H1 (cell line): Measurements from ENCODE around the gene FAM177B. TPM values are rescaled to one million over a fixed set of nuclear protein-coding genes. Genes with fewer than 3 reads are reported as not detected.

Experiments
- CTCF ChIA-PET: fragments of 300-600 bp; sonication (Branson Sonifier 250); formaldehyde crosslinking; loops from one replicate; lab custom pipeline; 2021; ENCODE audit not compliant: partially characterized antibody; lab: Charles Lee
- POLR2A ChIA-PET: fragments of 300-600 bp; sonication (Branson Sonifier 250); formaldehyde crosslinking; loops from one replicate; lab custom pipeline; 2021; ENCODE audit warnings: inconsistent platforms; ENCODE audit not compliant: partially characterized antibody; lab: Charles Lee
- DNase-seq, 2 experiments: peaks; one replicate each; pipeline versions ENCODE4 v3.0.0 to v3.0.0-alpha.2; 2010 to 2022; ENCODE audit warnings: low spot score in 2 of 2, low read depth in 1 of 2, mixed read lengths in 1 of 2
- FAIRE-seq: peaks from 2 replicates; lab custom pipeline; 2011; peaks lifted over from hg19 to GRCh38; lab: Jason Lieb, UNC
- H2AFZ ChIP-seq: 2 replicates; pipeline ENCODE4 v1.8.1; 2012; ENCODE audit warnings: low read length, inconsistent platforms
- H2AK5ac ChIP-seq: 2 replicates; pipeline ENCODE4 v1.6.1; 2013; ENCODE audit warnings: low read depth, low read length
- H2BK120ac ChIP-seq: replicated peaks from 2 replicates; pipeline ENCODE3; 2013; ENCODE audit warnings: low read depth, low read length, inconsistent platforms
- H2BK12ac ChIP-seq: 2 replicates; pipeline ENCODE4 v1.6.1; 2013; ENCODE audit warnings: low read depth, low read length
- H2BK15ac ChIP-seq: 2 replicates; pipeline ENCODE4 v1.6.1; 2013; ENCODE audit warnings: low read length
- H2BK20ac ChIP-seq: 2 replicates; pipeline ENCODE4 v1.6.1; 2013; ENCODE audit warnings: low read length
- H2BK5ac ChIP-seq: 2 replicates; pipeline ENCODE4 v1.6.1; 2013; ENCODE audit warnings: low read depth, low read length
- H3K14ac ChIP-seq: 2 replicates; pipeline ENCODE4 v1.6.1; 2013; ENCODE audit warnings: inconsistent platforms; ENCODE audit not compliant: insufficient read length
- H3K18ac ChIP-seq: 2 replicates; pipeline ENCODE4 v1.6.1; 2013; ENCODE audit warnings: low read length; ENCODE audit errors: extremely low read depth
- H3K23ac ChIP-seq: 2 replicates; pipeline ENCODE4 v1.6.1; 2013; ENCODE audit warnings: inconsistent platforms; ENCODE audit not compliant: insufficient read length
- H3K23me2 ChIP-seq: 2 replicates; pipeline ENCODE4 v1.6.1; 2013; ENCODE audit warnings: low read depth, low read length
- H3K27ac ChIP-seq: 2 replicates; pipeline ENCODE4 v1.6.1; 2011; ENCODE audit warnings: low read depth, low read length, inconsistent platforms
- H3K27me3 ChIP-seq, 4 experiments: replicated peaks in 1 of 4; 1 replicate in 1 of 4; 2 replicates in 3 of 4; pipeline versions ENCODE4 v1.6.1 to v1.8.1; 2011 to 2013; ENCODE audit warnings: low read length in 3 of 4, mild to moderate bottlenecking in 3 of 4, inconsistent platforms in 2 of 4, mixed read lengths in 2 of 4, moderate library complexity in 1 of 4; ENCODE audit not compliant: control insufficient read depth in 3 of 4, insufficient read depth in 3 of 4; ENCODE audit errors: extremely low read depth in 1 of 4
- H3K36me3 ChIP-seq, 4 experiments: 2 replicates each; pipeline versions ENCODE4 v1.6.1 to v1.8.1; 2011 to 2013; ENCODE audit warnings: mild to moderate bottlenecking in 4 of 4, low read length in 3 of 4, moderate library complexity in 2 of 4, control low read depth in 1 of 4, inconsistent platforms in 1 of 4; ENCODE audit not compliant: insufficient read depth in 4 of 4, control insufficient read depth in 2 of 4
- H3K4ac ChIP-seq: replicated peaks from 2 replicates; pipeline ENCODE3; 2013; ENCODE audit warnings: low read length, low read depth, mixed read lengths, inconsistent platforms; ENCODE audit not compliant: insufficient read length
- H3K4me1 ChIP-seq, 4 experiments: replicated peaks in 1 of 4; 1 replicate in 1 of 4; 2 replicates in 3 of 4; pipeline versions ENCODE4 v1.6.1 to v1.8.1; 2011 to 2013; ENCODE audit warnings: low read length in 3 of 4, inconsistent platforms in 2 of 4, mixed read lengths in 1 of 4; ENCODE audit not compliant: insufficient read depth in 4 of 4, control insufficient read depth in 3 of 4
- H3K4me2 ChIP-seq, 2 experiments: 2 replicates each; pipeline versions ENCODE4 v1.6.1 to v1.8.1; 2011 to 2013; ENCODE audit warnings: low read depth in 2 of 2, low read length in 2 of 2, control low read depth in 1 of 2, inconsistent platforms in 1 of 2, mild to moderate bottlenecking in 1 of 2; ENCODE audit not compliant: insufficient read depth in 1 of 2
- H3K4me3 ChIP-seq, 4 experiments: fragments of 200-600, 300-600 bp in 1 of 4; sonication (generic), shearing (Covaris generic), sonication (Bioruptor Twin) in 1 of 4; 2 replicates each; pipeline versions ENCODE4 v1.5.1 to v1.8.1; 2011 to 2016; ENCODE audit warnings: low read length in 4 of 4, low read depth in 3 of 4, control low read depth in 2 of 4, inconsistent platforms in 2 of 4, mild to moderate bottlenecking in 2 of 4, mixed read lengths in 1 of 4, moderate library complexity in 1 of 4; ENCODE audit not compliant: insufficient read depth in 2 of 4; ENCODE audit errors: extremely low read depth in 1 of 4
- H3K56ac ChIP-seq: replicated peaks from 2 replicates; pipeline ENCODE3; 2013; ENCODE audit warnings: low read depth, mild to moderate bottlenecking, mixed read lengths, low read length, inconsistent platforms; ENCODE audit not compliant: insufficient read length
- H3K79me1 ChIP-seq: 2 replicates; pipeline ENCODE4 v1.6.1; 2013; ENCODE audit warnings: low read depth, low read length, control low read depth
- H3K79me2 ChIP-seq, 2 experiments: 2 replicates each; pipeline versions ENCODE4 v1.6.1 to v1.8.1; 2012 to 2013; ENCODE audit warnings: low read length in 2 of 2, mild to moderate bottlenecking in 2 of 2, inconsistent platforms in 1 of 2; ENCODE audit not compliant: insufficient read depth in 2 of 2, control insufficient read depth in 1 of 2
- H3K9ac ChIP-seq, 4 experiments: replicated peaks in 1 of 4; 1 replicate in 1 of 4; 2 replicates in 3 of 4; pipeline versions ENCODE4 v1.6.1 to v1.8.1; 2011 to 2013; ENCODE audit warnings: low read depth in 3 of 4, low read length in 3 of 4, control low read depth in 2 of 4, mild to moderate bottlenecking in 2 of 4, moderate library complexity in 2 of 4, inconsistent platforms in 1 of 4; ENCODE audit errors: extremely low read depth in 1 of 4
- H3K9me3 ChIP-seq, 2 experiments: 2 replicates each; pipeline versions ENCODE4 v1.6.1 to v1.8.1; 2012 to 2013; ENCODE audit warnings: mild to moderate bottlenecking in 2 of 2, moderate library complexity in 2 of 2, control low read depth in 1 of 2, inconsistent platforms in 1 of 2, low read depth in 1 of 2, low read length in 1 of 2, mixed read lengths in 1 of 2; ENCODE audit not compliant: insufficient read depth in 2 of 2
- H4K20me1 ChIP-seq, 2 experiments: replicated peaks in 1 of 2; 2 replicates each; pipeline versions ENCODE3 to v1.8.1; 2011 to 2013; ENCODE audit warnings: inconsistent platforms in 2 of 2, low read length in 2 of 2, mild to moderate bottlenecking in 1 of 2; ENCODE audit not compliant: insufficient read depth in 2 of 2, control insufficient read depth in 1 of 2
- H4K5ac ChIP-seq: 2 replicates; pipeline ENCODE4 v1.6.1; 2013; ENCODE audit warnings: low read length, low read depth, mixed read lengths, inconsistent platforms; ENCODE audit not compliant: insufficient read length
- H4K8ac ChIP-seq: 2 replicates; pipeline ENCODE4 v1.8.0; 2013; ENCODE audit warnings: mild to moderate bottlenecking, moderate library complexity, low read length, inconsistent platforms; ENCODE audit not compliant: insufficient read depth; ENCODE audit errors: extremely low read depth
- H4K91ac ChIP-seq: replicated peaks from 2 replicates; pipeline ENCODE3; 2013; ENCODE audit warnings: low read length, mixed read lengths, inconsistent platforms; ENCODE audit not compliant: insufficient read length
- ASH2L ChIP-seq: fragments of 200-600, 300-600 bp; sonication (generic); IDR thresholded peaks from one replicate; pipeline ENCODE4 v1.7.1; 2017; ENCODE audit warnings: low read length
- ATF2 ChIP-seq: IDR thresholded peaks from 2 replicates; pipeline ENCODE4 v1.6.1; 2012; ENCODE audit warnings: low read length, inconsistent platforms
- BRCA1 ChIP-seq: IDR thresholded peaks from 2 replicates; pipeline ENCODE4 v1.6.1; 2012; ENCODE audit warnings: low read depth, low read length, improper control_type of control experiment
- HDAC2 ChIP-seq, 2 experiments: fragments of 300-600 bp in 1 of 2; sonication (generic) in 1 of 2; IDR thresholded peaks; 2 replicates each; pipeline ENCODE4 v1.6.1; 2011 to 2012; ENCODE audit warnings: low read depth in 2 of 2, low read length in 2 of 2, mild to moderate bottlenecking in 2 of 2, moderate library complexity in 2 of 2, borderline replicate concordance in 1 of 2, inconsistent platforms in 1 of 2
- MAFK ChIP-seq: IDR thresholded peaks from 2 replicates; pipeline ENCODE4 v1.6.1; 2012; ENCODE audit warnings: low read depth, mild to moderate bottlenecking, improper control_type of control experiment, low read length
- MAX ChIP-seq: IDR thresholded peaks from 2 replicates; pipeline ENCODE4 v1.6.1; 2012; ENCODE audit warnings: inconsistent platforms
- POU5F1 ChIP-seq: IDR thresholded peaks from 2 replicates; pipeline ENCODE4 v1.6.1; 2011; ENCODE audit warnings: low read depth, mild to moderate bottlenecking, low read length, moderate library complexity
- RFX5 ChIP-seq: IDR thresholded peaks from 2 replicates; pipeline ENCODE4 v1.6.1; 2011; ENCODE audit warnings: low read depth, low read length, improper control_type of control experiment, borderline replicate concordance
- SP4 ChIP-seq: IDR thresholded peaks from 2 replicates; pipeline ENCODE4 v1.6.1; 2012; ENCODE audit warnings: low read length, inconsistent platforms
- SUZ12 ChIP-seq: fragments of 200-600 bp; sonication (generic); IDR thresholded peaks from 2 replicates; pipeline ENCODE4 v1.6.1; 2012; ENCODE audit warnings: mild to moderate bottlenecking, inconsistent platforms, low read length, moderate library complexity, mixed read lengths
- TCF12 ChIP-seq: IDR thresholded peaks from 2 replicates; pipeline ENCODE4 v1.6.1; 2011; ENCODE audit warnings: low read depth, mild to moderate bottlenecking, low read length
- WGBS, 2 experiments: shearing (Covaris generic) in 1 of 2; methylation state at CpG; one replicate each; pipeline versions ENCODE4 v1.1.6 to v1.1.7; 2013 to 2015; ENCODE audit warnings: low lambda C conversion rate in 2 of 2, mixed read lengths in 2 of 2, inconsistent platforms in 1 of 2, low coverage in 1 of 2, missing lambda C conversion rate in 1 of 2; ENCODE audit not compliant: insufficient replicate concordance in 2 of 2, insufficient coverage in 1 of 2, insufficient read length in 1 of 2; ENCODE audit errors: extremely low coverage in 1 of 2, missing lambda C conversion rate in 1 of 2; 5-methylcytosine and 5-hydroxymethylcytosine counted together
- polyA plus RNA-seq, 7 experiments: library from polyadenylated mRNA; depleted of rRNA in 3 of 7; stranded (reverse) in 5 of 7; unstranded in 2 of 7; fragments of >200 nt in 5 of 7; fragments of 200-250 nt in 2 of 7; gene quantifications; 1 replicate in 5 of 7; 2 replicates in 1 of 7; 4 replicates in 1 of 7; pipeline versions ENCODE4 v1.2.1 to v1.2.3, GENCODE V29; 2011 to 2013; ENCODE audit warnings: missing spikeins in 2 of 7, mixed read lengths in 2 of 7
- total RNA-seq: library from RNA; stranded (reverse); fragmentation: NEBNext Ultra II Directional; extraction: Animal tissue kit (Norgen Biotek cat#: 25700); gene quantifications from 2 replicates; pipeline ENCODE4 v1.2.1, GENCODE V29; 2021

Gene FAM177B
- total and polyA plus RNA-seq, 2 of the 8 experiments (the other 6 are each of a cell fraction or from before 2014, with no cell fraction given) = 0.06 TPM; not detected in 1

- POLR2A ChIA-PET = no interaction called here
- Histone ChIP-seq H3K36me3 (no peaks in the 10 kb centered on the region), H3K9me3 (peaks cover 15 to 17% of the 10 kb centered on the region in 2 experiments), H2BK20ac (no peak overlapping the region), H3K23ac (no peak overlapping the region), H3K4ac (no peak overlapping the region), H3K27ac (no peak overlapping the region), H2BK15ac (no peak overlapping the region), H2BK12ac (no peak overlapping the region), H3K27me3 (no peaks in the 10 kb centered on the region), H4K20me1 (no peaks in the 10 kb centered on the region), H3K56ac (no peak overlapping the region), H3K4me3 (no peak overlapping the region), H3K4me2 (no peak overlapping the region), H2BK5ac (no peak overlapping the region), H3K79me1 (no peaks in the 10 kb centered on the region), H4K8ac (no peak overlapping the region), H4K5ac (no peak overlapping the region), H3K18ac (no peak overlapping the region), H2BK120ac (no peak overlapping the region), H2AFZ (0 out of 2 replicates have a peak overlapping the region, but pooled peaks have one; percentile 53), H4K91ac (no peak overlapping the region), H2AK5ac (no peak overlapping the region), H3K14ac (no peak overlapping the region), H3K23me2 (no peaks in the 10 kb centered on the region; the same call in 1 of the 2 replicates), H3K4me1 (no peaks in the 10 kb centered on the region), H3K79me2 (no peaks in the 10 kb centered on the region), H3K9ac (no peak overlapping the region)
- no peak for FAIRE-seq
- CTCF ChIA-PET = interaction anchor here (0.9 to 1.3 kb wide), 3 partner anchors 20 to 318 kb away, joined by 3 to 5 read pairs (median 3); no protein-coding TSS in a partner anchor
- WGBS, 2 experiments = 82% methylated on average over 4 of the region's 4 CpGs; no CpG with 5 or more reads in 1 of the 2 experiments
- no peak for DNase-seq
- TF ChIP-seq HDAC2 (IDR thresholded peaks at IDR 0.05; ENCODE audit: borderline replicate concordance in 1 of 2, low read depth in 2 of 2, low read length in 2 of 2) (no peak), RFX5 (no peak), ASH2L (no peak), SUZ12 (no peak), BRCA1 (no peak), TCF12 (no peak), POU5F1 (no peak), SP4 (no peak), ATF2 (no peak), MAX (no peak), MAFK (no peak)
Observed at GRCh38 chr1:222772996-222773379, 36.0 kb downstream of the FAM177B start.
